Stomach (tissue), 9 donors: ENCODE measurements around the gene USP28. TPM values are rescaled to one million over a fixed set of nuclear protein-coding genes. Genes with fewer than 3 reads are reported as not detected.

Experiments
- DNase-seq, 2 donors: peaks; one replicate each; pipeline versions ENCODE4 v3.0.0 to v3.0.0-alpha.2; 2013 to 2019
- H3K27ac ChIP-seq, 5 donors: fragments of 200-600 bp in 4 of 5; sonication (generic) in 4 of 5; one replicate each; pipeline ENCODE4 v1.5.1; 2013 to 2019; ENCODE audit warnings: mild to moderate bottlenecking in 1 of 5, moderate library complexity in 1 of 5
- H3K27me3 ChIP-seq, 3 donors: fragments of 200-600 bp; sonication (generic); one replicate each; pipeline ENCODE4 v1.5.1; 2017 to 2019; ENCODE audit warnings: mixed run types in 1 of 3
- H3K36me3 ChIP-seq, 4 donors: fragments of 200-600 bp; sonication (generic); 1 replicate in 3 of 4; 2 replicates in 1 of 4; pipeline ENCODE4 v1.5.1; 2016 to 2019
- H3K4me1 ChIP-seq, 4 donors: fragments of 200-600 bp; sonication (generic); one replicate each; pipeline ENCODE4 v1.5.1; 2016 to 2019
- H3K4me3 ChIP-seq, 4 donors: fragments of 200-600 bp; sonication (generic) in 3 of 4; one replicate each; pipeline ENCODE4 v1.5.1; 2016 to 2019; ENCODE audit warnings: mild to moderate bottlenecking in 1 of 4
- H3K9me3 ChIP-seq, 4 donors: fragments of 200-600 bp; sonication (generic); one replicate each; pipeline ENCODE4 v1.5.1; 2016 to 2019
- EP300 ChIP-seq: sonication (generic); formaldehyde crosslinking; IDR thresholded peaks from one replicate; pipeline ENCODE4 v1.6.1; 2017; ENCODE audit warnings: antibody characterized with exemption
- POLR2A ChIP-seq, 4 donors: fragments of 450-650 bp; IDR thresholded peaks; one replicate each; pipeline ENCODE4 v1.6.1; 2016; ENCODE audit warnings: antibody characterized with exemption in 4 of 4, control low read depth in 2 of 4, mild to moderate bottlenecking in 1 of 4, moderate library complexity in 1 of 4
- POLR2AphosphoS5 ChIP-seq, 3 donors: sonication (generic); formaldehyde crosslinking; IDR thresholded peaks; one replicate each; pipeline ENCODE4 v1.6.1; 2016; ENCODE audit warnings: antibody characterized with exemption in 3 of 3
- WGBS, 5 donors: extraction: QIAGEN DNeasy Blood & Tissue Kit in 3 of 5; methylation state at CpG; one replicate each; pipeline versions ENCODE4 v1.1.5 to v1.1.7; 2013 to 2018; 5-methylcytosine and 5-hydroxymethylcytosine counted together
- intact Hi-C: fragments of 100-400 bp; cut with DNase I; formaldehyde crosslinking; loops from one replicate; pipeline ENCODE4 v1.15.1; 2023; ENCODE audit warnings: low total_unique reads
- polyA plus RNA-seq, 3 donors: library from polyadenylated mRNA; stranded (reverse); fragments of 200-250 nt; gene quantifications; one replicate each; pipeline ENCODE4 v1.2.3, GENCODE V29; 2013
- total RNA-seq, 5 donors: library from RNA; depleted of rRNA; stranded (reverse); fragments of >200 nt; gene quantifications; one replicate each; pipeline versions ENCODE4 v1.1.0 to v1.2.3, GENCODE V29; 2014 to 2016
- TF ChIP-seq, protein P1 (sequence below), 7 experiments: fragments of 450-650 bp in 4 of 7; fragments of 200-600 bp in 3 of 7; sonication (generic) in 3 of 7; IDR thresholded peaks; one replicate each; pipeline ENCODE4 v1.5.1; 2016 to 2019; ENCODE audit warnings: antibody characterized with exemption in 7 of 7, control low read depth in 2 of 7, mild to moderate bottlenecking in 1 of 7
- donor health status: healthy with polysubstance abuse.
- donor health status: Bipolar disorder and iron deficiency.
- donor health status: healthy.

The USP28 gene
- total and polyA plus RNA-seq, 8 donors = 0.87 to 23.9 (median 8.0) TPM

DNA sequence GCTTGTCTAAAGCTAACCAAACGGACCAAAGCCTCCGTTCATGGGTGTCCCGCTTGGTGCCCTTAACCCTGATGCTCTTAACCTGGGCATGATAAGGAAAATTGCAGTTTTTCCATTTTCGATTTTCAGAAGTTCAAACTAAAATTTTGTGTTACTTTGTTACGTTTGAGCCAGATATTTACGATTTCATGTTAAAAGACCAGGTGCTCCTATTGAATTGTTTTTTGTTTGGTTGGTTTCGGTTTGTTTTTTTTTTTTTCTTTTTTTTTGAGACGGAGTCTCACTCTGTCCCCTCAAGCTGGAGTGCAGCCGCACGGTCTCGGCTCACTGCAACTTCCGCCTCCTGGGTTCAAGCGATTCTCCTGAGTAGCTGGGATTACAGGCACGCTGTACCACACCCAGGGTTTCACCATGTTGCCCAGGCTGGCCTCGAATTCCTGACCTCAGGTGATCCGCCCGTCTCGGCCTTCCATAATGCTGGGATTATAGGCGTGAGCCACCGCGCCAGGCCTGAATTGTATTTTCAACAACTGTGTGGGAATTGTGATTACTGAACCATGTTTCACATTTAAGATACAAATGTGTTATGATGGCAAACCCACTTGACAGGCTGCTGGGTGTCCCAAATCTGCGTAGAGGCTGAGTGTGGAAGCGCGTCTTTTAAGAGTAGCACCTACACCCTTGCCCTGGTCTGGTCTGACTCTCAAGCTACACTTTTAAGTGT, 864 bp upstream of the USP28 start:
- TF ChIP-seq, protein P1, sequence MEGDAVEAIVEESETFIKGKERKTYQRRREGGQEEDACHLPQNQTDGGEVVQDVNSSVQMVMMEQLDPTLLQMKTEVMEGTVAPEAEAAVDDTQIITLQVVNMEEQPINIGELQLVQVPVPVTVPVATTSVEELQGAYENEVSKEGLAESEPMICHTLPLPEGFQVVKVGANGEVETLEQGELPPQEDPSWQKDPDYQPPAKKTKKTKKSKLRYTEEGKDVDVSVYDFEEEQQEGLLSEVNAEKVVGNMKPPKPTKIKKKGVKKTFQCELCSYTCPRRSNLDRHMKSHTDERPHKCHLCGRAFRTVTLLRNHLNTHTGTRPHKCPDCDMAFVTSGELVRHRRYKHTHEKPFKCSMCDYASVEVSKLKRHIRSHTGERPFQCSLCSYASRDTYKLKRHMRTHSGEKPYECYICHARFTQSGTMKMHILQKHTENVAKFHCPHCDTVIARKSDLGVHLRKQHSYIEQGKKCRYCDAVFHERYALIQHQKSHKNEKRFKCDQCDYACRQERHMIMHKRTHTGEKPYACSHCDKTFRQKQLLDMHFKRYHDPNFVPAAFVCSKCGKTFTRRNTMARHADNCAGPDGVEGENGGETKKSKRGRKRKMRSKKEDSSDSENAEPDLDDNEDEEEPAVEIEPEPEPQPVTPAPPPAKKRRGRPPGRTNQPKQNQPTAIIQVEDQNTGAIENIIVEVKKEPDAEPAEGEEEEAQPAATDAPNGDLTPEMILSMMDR (IDR thresholded peaks at IDR 0.05) = no peak
- WGBS, 5 donors = 78 to 83% (median 82%) methylated on average over 24 of the region's 24 CpGs
- Histone ChIP-seq H3K27ac (peak overlapping the region; percentile 92 to 94 (median 94)), H3K4me1 (peaks cover 12 to 40% (median 24%) of the 10 kb centered on the region in 4 donors), H3K27me3 (no peaks in the 10 kb centered on the region), H3K9me3 (no peaks in the 10 kb centered on the region), H3K36me3 (no peaks in the 10 kb centered on the region), H3K4me3 (peak overlapping the region; percentile 62 to 91 (median 80))
- intact Hi-C loops = no loop called here
- no peak for DNase-seq

DNA sequence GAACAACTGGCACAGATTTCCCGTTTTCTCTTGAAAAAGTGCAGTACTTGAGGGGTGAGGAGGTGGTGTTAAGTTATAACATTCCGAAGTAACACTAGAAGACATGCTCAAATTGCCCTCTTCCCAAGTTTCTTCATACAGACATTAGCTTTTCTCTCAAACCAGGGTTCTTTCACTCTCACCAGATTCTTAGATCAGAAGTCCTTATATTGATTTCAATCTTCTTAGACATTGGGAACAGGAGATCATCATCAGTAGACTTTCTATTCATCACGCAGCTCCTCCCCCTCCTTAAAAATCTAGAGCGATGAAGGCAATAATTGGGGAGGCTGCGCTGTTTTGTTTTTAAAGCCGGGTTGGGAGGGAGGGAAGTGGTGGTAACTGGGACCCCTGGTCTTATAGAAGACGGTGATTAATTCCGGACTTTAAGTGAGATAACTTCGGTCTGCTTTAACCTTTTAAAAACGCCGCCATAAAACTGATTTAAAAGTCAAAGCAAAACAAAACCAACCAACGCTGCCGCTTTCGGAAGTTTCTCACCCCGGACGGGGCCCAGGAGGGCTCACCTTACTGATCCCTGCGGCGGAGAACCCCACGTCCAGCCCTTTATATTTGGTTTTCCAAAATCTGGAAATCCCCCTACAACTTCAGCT, 665 bp downstream of the USP28 start:
- H3K9me3 ChIP-seq = no peaks in the 10 kb centered on the region
- TF ChIP-seq EP300 (no peak), POLR2A (IDR thresholded peaks at IDR 0.05) (no peak), POLR2AphosphoS5 (IDR thresholded peaks at IDR 0.05) (no peak)
- TF ChIP-seq, protein P1 (IDR thresholded peaks at IDR 0.05) = no peak
- peak overlapping the region; percentile 62 to 91 (median 80) for H3K4me3 ChIP-seq
- DNase-seq = no peak
- peaks cover 12 to 50% (median 27%) of the 10 kb centered on the region in 4 donors for H3K4me1 ChIP-seq
- no peaks in the 10 kb centered on the region for H3K36me3 ChIP-seq
- intact Hi-C loops = no loop called here
- WGBS, 5 donors = 4 to 6% (median 5%) methylated on average over 19 of the region's 19 CpGs
- H3K27ac ChIP-seq = peak overlapping the region; percentile 64 to 94 (median 83)
- H3K27me3 ChIP-seq = no peaks in the 10 kb centered on the region

DNA sequence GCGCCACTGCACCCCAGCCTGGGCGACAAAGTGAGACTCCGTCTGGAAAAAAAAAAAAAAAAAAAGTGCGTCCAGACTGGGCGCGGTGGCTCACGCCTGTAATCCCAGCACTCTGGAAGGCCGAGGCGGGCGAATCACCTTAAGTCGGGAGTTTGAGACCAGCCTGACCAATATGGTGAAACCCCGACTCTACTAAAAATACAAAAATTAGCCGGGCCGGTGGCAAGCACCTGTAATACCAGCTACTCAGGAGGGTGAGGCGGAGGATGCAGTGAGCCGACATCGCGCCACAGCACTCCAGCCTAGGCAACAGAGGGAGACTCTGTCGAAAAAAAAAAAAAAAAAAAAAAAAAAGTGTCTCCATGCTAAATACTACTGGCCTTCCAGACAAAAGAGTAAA, 1.3 kb downstream of the USP28 start:
- 89 to 91% (median 91%) methylated on average over 15 to 19 of the region's 19 CpGs for WGBS, 5 donors
- Histone ChIP-seq H3K4me3 (peak overlapping the region in 3 of 4 donors; percentile 62 to 91 (median 82)), H3K4me1 (peaks cover 12 to 50% (median 27%) of the 10 kb centered on the region in 4 donors), H3K36me3 (no peaks in the 10 kb centered on the region), H3K27ac (no peak overlapping the region), H3K9me3 (no peaks in the 10 kb centered on the region), H3K27me3 (no peaks in the 10 kb centered on the region)
- no peak for DNase-seq
- intact Hi-C loops = no loop called here
- TF ChIP-seq, protein P1 (IDR thresholded peaks at IDR 0.05) = no peak
- TF ChIP-seq EP300 (no peak), POLR2A (IDR thresholded peaks at IDR 0.05) (no peak), POLR2AphosphoS5 (IDR thresholded peaks at IDR 0.05) (no peak)

DNA sequence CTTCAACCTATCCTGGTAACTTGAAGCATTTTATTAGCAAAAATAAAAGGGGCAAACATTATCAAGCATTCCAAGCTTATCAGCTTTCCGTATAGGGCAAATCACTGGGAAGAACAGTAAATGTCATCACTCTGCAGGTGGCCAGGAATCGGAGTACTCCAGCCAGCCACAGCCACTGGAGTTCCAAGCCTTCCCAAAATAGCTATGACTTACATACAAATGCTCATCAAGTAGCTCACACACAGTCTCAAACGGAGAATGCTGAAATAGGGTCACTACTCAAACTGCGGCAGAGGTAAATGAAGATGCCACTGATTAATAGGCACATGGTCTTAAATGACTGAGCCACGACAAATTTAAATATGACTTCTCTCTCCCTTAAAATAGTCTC, 2.1 kb downstream of the USP28 start:
- peak overlapping the region in 1 of 4 donors; percentile 7 for H3K4me3 ChIP-seq
- no peak for DNase-seq
- peaks cover 0 to under 1% (median 0%) of the 10 kb centered on the region in 4 donors for H3K36me3 ChIP-seq
- intact Hi-C loops = no loop called here
- 39 to 47% (median 46%) methylated on average over 5 of the region's 5 CpGs for WGBS, 5 donors
- TF ChIP-seq, protein P1 (IDR thresholded peaks at IDR 0.05) = no peak
- TF ChIP-seq POLR2A (IDR thresholded peaks at IDR 0.05) = no peak
- no peak for TF ChIP-seq EP300
- TF ChIP-seq POLR2AphosphoS5 (IDR thresholded peaks at IDR 0.05) = no peak
- H3K4me1 ChIP-seq = peaks cover 12 to 50% (median 27%) of the 10 kb centered on the region in 4 donors
- no peaks in the 10 kb centered on the region for H3K9me3 ChIP-seq
- no peaks in the 10 kb centered on the region for H3K27me3 ChIP-seq
- H3K27ac ChIP-seq = peak overlapping the region in 3 of 5 donors; percentile 0 to 50 (median 7)
